GM12873 (cell line): ENCODE data around the gene YY1.

ENCODE experiments used
- TF ChIP-seq, protein P1 (sequence below): IDR thresholded peaks from 2 replicates; pipeline ENCODE4 v1.5.1; 2012; ENCODE audit warnings: low read depth, mild to moderate bottlenecking, moderate library complexity, low read length, control low read depth; ENCODE audit not compliant: insufficient read depth; ENCODE audit errors: missing control alignments

The YY1 gene

DNA sequence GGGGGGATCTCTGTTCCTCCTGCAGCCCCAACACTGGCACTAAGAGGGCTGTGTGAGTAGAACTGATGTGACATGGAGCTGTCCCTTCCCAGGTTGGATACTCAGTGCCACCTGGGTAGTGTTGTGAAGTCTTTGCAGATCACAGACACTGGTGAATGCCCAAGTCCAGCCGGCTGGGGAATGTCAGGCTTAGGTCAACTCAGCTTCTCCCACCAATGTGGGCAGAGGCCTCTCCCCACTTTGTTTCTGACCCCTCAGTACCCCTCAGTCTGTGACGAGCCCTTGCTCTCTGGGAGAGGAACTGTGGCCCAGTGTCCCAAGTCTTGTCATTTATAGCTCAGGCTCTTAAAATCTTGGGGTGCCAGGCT, 56.0 kb downstream of the YY1 start:
- TF ChIP-seq, protein P1, sequence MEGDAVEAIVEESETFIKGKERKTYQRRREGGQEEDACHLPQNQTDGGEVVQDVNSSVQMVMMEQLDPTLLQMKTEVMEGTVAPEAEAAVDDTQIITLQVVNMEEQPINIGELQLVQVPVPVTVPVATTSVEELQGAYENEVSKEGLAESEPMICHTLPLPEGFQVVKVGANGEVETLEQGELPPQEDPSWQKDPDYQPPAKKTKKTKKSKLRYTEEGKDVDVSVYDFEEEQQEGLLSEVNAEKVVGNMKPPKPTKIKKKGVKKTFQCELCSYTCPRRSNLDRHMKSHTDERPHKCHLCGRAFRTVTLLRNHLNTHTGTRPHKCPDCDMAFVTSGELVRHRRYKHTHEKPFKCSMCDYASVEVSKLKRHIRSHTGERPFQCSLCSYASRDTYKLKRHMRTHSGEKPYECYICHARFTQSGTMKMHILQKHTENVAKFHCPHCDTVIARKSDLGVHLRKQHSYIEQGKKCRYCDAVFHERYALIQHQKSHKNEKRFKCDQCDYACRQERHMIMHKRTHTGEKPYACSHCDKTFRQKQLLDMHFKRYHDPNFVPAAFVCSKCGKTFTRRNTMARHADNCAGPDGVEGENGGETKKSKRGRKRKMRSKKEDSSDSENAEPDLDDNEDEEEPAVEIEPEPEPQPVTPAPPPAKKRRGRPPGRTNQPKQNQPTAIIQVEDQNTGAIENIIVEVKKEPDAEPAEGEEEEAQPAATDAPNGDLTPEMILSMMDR, result no peak

DNA sequence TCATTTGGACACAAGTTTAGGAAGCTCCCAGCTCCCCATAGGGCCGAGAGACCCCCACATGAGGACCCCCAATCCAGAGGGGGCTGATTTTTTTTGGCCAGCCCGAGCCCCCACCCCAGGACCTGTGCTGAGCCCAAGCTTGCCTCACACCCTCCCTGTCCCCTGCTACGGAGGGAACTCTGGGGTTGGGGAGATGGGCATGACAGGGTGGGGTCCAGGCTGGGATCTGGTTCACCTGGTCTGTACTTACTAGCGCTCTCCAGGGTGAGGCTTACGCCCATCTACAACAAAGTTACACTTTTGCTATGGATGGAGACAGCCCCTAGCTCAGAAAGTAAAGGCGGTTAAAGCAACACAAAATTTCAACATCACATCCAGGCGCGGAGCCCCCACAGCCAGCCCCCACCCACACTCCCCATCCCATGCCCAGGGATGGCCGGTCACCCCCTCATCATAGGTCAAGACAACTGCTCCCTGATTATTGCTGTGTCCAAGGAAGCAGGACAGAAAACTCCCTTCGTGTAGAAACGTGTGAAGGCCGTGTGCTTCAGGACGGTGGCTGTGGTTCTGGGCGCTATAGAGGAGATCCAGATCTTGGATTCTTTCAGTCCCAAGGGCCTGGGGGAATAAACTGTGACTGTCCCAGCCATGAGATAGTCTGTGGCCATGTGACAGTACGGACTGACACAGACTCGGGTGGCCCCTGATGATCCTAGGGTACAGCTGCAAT, 56.6 kb downstream of the YY1 start:
- TF ChIP-seq, protein P1, result no peak

DNA sequence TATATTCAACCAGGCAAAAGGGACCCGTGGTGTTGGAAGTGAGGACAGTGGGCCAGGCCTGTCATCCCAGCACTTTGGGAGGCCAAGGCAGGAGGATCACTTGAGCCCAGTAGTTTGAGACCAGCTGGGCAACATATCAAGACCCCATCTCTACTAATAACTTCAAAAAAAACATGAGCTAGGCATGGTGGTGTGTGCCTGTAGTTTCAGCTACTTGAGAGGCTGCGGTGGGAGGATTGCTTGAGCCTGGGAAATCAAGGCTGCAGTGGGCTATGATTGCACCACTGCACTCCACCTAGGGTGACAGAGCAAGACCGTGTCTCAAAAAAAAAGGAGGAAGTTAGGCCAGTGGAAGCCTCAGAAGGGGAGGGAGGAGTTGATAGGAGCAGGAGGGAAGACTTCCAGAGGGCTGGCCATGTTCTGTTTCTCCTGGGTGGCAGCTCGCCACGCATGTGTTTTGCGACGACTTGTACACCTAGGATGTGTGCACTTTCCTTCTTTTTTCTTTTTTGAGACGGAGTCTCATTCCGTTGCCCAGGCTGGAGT, 57.2 kb downstream of the YY1 start:
- TF ChIP-seq, protein P1, result no peak

DNA sequence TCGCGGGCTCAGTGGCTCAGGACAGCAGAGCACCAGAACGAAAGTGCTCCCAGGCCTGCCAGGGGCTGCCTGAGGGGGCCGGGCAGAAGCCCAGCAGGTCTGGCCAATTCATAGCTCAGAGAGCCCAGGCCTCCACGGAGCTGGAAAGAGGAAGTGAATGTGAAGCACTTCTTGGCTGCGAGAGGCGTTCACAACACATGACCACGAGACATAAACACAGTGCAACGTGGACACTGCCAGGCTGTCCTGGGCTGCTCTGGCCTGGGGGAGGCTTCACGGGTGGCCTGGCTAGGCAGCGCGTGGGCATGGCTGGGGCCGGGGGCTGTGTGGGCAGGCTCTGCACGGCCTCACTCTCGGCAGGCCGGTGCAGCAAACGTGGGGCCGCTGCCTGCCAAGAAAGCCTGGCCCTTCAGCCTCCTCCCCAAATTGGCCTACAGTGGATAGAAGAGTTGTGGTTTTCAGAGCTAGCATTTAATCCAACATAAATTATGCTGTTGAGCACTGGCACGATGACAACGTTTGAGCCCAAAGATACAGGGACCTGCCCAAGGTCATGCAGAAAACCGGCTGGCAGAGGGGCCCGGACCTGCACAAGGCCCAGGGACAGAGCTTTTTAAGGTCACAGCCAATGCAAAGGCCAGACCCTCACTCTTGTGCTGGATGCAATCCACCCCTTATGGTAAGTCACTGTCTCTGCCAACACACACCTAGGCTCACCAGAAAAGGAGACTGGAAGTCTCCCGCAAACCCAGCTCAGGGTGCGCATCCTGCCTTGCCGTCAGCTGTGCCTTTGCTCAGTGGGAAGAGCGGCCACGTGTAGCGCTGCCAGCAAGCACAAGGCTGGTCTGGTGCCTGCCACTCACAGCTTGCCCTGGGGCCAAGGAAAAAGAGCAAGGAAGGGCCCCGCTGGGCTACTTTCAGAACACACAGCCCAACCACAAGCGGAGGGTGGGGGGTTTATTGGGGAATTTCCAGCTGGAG, 58.7 kb downstream of the YY1 start:
- TF ChIP-seq, protein P1, result no peak

DNA sequence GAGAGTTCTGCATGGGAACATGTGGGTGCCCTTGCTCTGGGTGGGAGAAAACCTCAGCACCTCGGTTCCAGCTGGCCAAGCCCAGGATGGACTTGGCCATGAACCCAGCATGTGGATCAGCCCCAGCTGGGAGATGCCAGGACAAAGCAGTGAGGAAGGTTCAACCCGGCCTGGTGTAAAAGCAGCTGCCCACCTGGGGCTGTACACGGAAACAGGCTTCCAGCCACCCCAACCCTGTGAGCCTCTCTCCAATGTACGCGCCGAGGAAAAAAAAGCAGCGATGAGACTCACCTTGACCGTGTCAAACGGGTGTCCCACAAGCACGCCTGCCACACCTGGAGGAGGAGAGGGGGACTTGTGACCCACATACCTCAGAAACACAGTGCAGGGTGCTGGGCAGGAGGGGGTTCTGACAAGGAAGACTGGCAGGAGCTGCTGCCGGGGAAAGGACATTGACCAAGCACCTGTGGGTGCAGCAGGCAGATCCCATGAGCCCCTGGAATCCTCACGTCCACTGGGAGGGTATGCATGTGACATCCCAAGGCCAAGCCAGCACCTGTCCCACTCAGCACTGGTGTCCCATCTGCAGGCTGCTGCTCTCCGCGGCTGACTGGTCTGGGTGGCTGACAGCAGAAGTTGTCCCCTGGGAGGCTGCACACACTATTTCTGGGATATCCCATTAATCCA, 59.8 kb downstream of the YY1 start:
- TF ChIP-seq, protein P1, result no peak

DNA sequence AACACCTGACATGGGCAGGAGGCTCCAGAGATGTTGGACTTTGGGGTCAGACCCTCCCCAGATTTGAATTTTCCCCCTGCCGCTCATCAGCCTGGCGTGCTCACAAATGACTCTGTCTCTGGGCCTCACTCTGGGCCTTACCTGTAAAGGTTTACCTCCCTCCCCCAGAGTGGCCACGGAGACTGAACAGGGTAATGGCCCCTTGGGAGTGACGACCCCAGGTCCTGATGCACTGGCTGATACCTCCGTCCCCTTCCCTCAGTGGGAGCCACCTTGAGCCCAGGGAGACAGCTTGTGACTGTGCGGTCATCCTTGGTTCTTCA, 60.3 kb downstream of the YY1 start:
- TF ChIP-seq, protein P1, result no peak
